Measurements from ENCODE around the gene ZNF280B. TPM values are rescaled to one million over a fixed set of nuclear protein-coding genes. Genes with fewer than 3 reads are reported as not detected.
"Not testable (repeated sequence)": the region's sequence is repeated elsewhere in the genome, so short reads cannot be mapped to it uniquely, and the experiment has no call there.

Gene ZNF280B
- total RNA-seq, 3 donors from 2014 or later, result 0.51 to 1.4 (median 0.64) TPM

DNA sequence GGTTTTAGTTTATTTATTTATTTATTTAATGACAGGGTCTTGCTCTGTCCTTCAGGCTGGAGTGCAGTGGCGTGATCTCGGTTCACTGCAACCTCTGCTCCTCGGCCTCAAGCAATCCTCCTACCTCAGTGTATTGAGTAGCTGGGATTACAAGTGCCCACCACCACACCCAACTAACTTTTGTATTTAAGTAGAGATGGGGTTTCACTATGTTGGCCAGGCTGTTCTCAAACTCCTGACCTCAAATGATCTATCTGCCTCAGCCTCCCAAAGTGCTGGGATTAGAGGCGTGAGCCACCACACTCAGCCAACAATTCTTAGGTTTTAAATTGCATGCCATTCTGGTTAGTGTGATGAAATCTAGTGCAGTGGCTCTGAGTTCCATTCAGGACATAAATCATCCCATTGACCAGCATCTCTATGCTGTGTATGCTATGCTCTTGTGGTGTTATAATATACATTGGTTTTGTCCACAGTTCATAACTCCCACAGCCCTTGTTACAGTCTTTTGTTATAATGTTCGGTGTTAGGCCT is 28.5 kb downstream of the ZNF280B start:
- ATAC-seq (no peak), DNase-seq (no peak)
- no peak overlapping the region for H3K4me3 ChIP-seq
- no peaks in the 10 kb centered on the region for H3K36me3 ChIP-seq (ENCODE audit: low read depth)
- intact Hi-C loops (cut with DNase I, micrococcal nuclease), result no loop called here
- H3K4me1 ChIP-seq (ENCODE audit: low read depth), result no peaks in the 10 kb centered on the region
- H3K9me3 ChIP-seq, result no peaks in the 10 kb centered on the region
- no peak for TF ChIP-seq CTCF (IDR thresholded peaks at IDR 0.05)

DNA sequence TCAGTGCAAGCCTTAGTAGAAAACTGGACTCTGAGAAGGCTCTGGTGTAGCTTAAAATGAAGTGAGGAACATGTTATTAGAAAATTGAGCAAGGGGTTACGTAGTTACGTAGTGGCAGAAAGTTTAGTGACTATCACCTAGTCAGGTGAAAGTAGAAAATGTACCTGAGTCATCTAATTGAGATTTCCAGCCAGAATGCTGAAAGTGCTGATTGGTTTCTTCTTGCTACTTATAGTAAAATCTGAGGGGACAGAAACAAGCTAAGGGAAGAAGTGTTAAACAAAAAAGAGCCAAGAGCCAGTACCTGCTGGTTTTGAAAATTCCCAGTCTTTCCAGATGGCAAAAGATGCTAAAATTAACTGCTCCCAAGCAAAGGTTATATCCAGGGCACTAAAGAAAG is 29.4 kb downstream of the ZNF280B start:
- Histone ChIP-seq H3K36me3 (ENCODE audit: low read depth) (no peaks in the 10 kb centered on the region), H3K4me1 (ENCODE audit: low read depth) (no peaks in the 10 kb centered on the region), H3K4me3 (no peak overlapping the region), H3K9me3 (no peaks in the 10 kb centered on the region)
- TF ChIP-seq CTCF (IDR thresholded peaks at IDR 0.05), result no peak
- intact Hi-C loops (cut with DNase I, micrococcal nuclease), result no loop called here
- ATAC-seq (no peak), DNase-seq (no peak)

DNA sequence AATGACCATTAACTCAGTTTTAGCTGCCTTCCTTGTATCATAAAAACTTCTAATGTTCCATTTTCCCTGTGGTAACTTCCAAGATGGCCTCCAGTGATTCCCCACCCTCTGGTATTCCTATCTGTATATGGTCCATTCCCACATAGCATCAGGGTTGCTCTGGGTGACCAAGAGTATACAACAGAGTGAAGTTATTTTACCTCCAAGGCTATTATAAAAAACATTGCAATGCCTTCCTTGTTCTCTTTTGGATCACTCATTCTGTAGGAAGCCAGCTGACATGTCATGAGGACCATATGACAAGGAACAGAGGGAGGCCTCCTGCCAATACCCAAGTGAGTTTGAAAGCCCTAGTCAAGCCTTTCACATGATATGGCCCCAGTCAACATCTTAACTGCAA is 30.1 kb downstream of the ZNF280B start:
- no peak for DNase-seq
- no peak for ATAC-seq

GRCh38 chr22:22474733-22475132 is 33.8 kb downstream of the ZNF280B start:
- ATAC-seq (no peak), DNase-seq (no peak)
- no peaks in the 10 kb centered on the region for H3K36me3 ChIP-seq (ENCODE audit: low read depth)
- no peaks in the 10 kb centered on the region for H3K4me1 ChIP-seq (ENCODE audit: low read depth)
- intact Hi-C loops (cut with DNase I, micrococcal nuclease), result no loop called here
- peaks cover under 1% of the 10 kb centered on the region for H3K9me3 ChIP-seq
- TF ChIP-seq CTCF (IDR thresholded peaks at IDR 0.05), result no peak
- no peak overlapping the region for H3K4me3 ChIP-seq

More for the DNA sequence above, 30.1 kb downstream of the ZNF280B start:
- no peaks in the 10 kb centered on the region for H3K36me3 ChIP-seq (ENCODE audit: low read depth)
- intact Hi-C loops (cut with DNase I, micrococcal nuclease), result no loop called here
- H3K4me3 ChIP-seq, result no peak overlapping the region
- no peaks in the 10 kb centered on the region for H3K9me3 ChIP-seq
- TF ChIP-seq CTCF (IDR thresholded peaks at IDR 0.05), result no peak
- no peaks in the 10 kb centered on the region for H3K4me1 ChIP-seq (ENCODE audit: low read depth)

- ATAC-seq; H3K36me3 ChIP-seq (ENCODE audit: low read depth); H3K4me1 ChIP-seq (ENCODE audit: low read depth); H3K4me3 ChIP-seq; DNase-seq; intact Hi-C loops (cut with DNase I, micrococcal nuclease): not testable (repeated sequence)
- H3K9me3 ChIP-seq, result peaks cover 12% of the 10 kb centered on the region
Observed at GRCh38 chr22:22471104-22471503, 37.4 kb downstream of the ZNF280B start.

- Histone ChIP-seq H3K36me3 (ENCODE audit: low read depth) (no peaks in the 10 kb centered on the region), H3K4me1 (ENCODE audit: low read depth) (no peaks in the 10 kb centered on the region), H3K9me3 (peaks cover 12% of the 10 kb centered on the region), H3K4me3 (no peak overlapping the region)
- intact Hi-C loops (cut with DNase I, micrococcal nuclease), result no loop called here
- DNase-seq, result no peak
- no peak for TF ChIP-seq CTCF (IDR thresholded peaks at IDR 0.05)
- no peak for ATAC-seq
Observed at GRCh38 chr22:22469527-22469926, 39.0 kb downstream of the ZNF280B start.

DNA sequence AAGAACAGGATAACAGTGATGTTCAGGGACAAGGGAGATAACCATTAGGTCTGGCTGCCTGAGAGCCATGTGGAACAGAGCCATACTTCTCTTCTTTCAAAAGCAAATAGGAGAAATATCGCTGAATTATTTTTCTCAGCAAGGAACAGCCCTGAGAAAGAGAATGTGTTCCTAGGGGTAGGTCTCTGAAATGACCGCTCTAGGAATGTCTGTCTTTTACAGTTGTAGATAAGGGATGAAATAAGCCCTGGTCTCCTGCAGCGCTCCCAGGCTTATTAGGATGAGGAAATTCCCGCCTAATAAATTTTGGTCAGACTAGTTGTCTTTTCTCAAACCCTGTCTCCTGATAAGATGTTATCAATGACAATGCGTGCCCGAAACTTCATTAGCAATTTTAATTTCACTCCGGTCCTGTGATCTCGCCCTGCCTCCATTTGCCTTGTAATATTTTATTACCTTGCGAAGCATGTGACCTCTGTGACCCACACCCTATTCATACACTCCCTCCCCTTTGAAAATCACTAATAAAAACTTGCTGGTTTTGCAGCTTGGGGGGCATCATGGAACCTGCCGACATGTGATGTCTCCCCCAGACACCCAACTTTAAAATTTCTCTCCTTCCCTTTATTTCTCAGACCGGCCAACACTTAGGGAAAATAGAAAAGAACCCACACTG is 39.6 kb downstream of the ZNF280B start:
- intact Hi-C loops (cut with DNase I, micrococcal nuclease); H3K4me3 ChIP-seq; DNase-seq; H3K4me1 ChIP-seq (ENCODE audit: low read depth); ATAC-seq; H3K36me3 ChIP-seq (ENCODE audit: low read depth): not testable (repeated sequence)
- H3K9me3 ChIP-seq, result peaks cover 12% of the 10 kb centered on the region

All from mucosa of descending colon (tissue), 3 donors.